Natural killer cell (primary cell): ENCODE data around the gene TOP2B. TPM values are rescaled to one million over a fixed set of nuclear protein-coding genes. Genes with fewer than 3 reads are reported as not detected.

Experiments used
- ATAC-seq, 3 donors: fragments of 150-1000 bp in 2 of 3; fragments of 200-7000 bp in 1 of 3; cut with Tn5 transposase; 1 replicate in 1 of 3; 2 replicates in 2 of 3; pipeline ENCODE4 v1.10.0; 2021; ENCODE audit warnings: mild to moderate bottlenecking in 2 of 3, moderate library complexity in 2 of 3
- DNase-seq, 2 donors: peaks; one replicate each; pipeline versions ENCODE4 v3.0.0 to v3.0.0-alpha.2; 2013 to 2021; ENCODE audit warnings: mixed read lengths in 1 of 2
- H3K27ac ChIP-seq: one replicate; pipeline ENCODE4 v1.5.1; 2013; ENCODE audit warnings: mild to moderate bottlenecking, low read length
- H3K27me3 ChIP-seq: one replicate; pipeline ENCODE4 v1.6.1; 2013; ENCODE audit warnings: low read length; ENCODE audit not compliant: control insufficient read depth, insufficient read depth
- H3K36me3 ChIP-seq: one replicate; pipeline ENCODE4 v1.6.1; 2013; ENCODE audit warnings: low read length; ENCODE audit not compliant: control insufficient read depth, insufficient read depth
- H3K4me1 ChIP-seq: one replicate; pipeline ENCODE4 v1.6.1; 2013; ENCODE audit warnings: low read length; ENCODE audit not compliant: control insufficient read depth, insufficient read depth
- H3K4me3 ChIP-seq: one replicate; pipeline ENCODE4 v1.5.1; 2013; ENCODE audit warnings: low read length
- H3K9me3 ChIP-seq: one replicate; pipeline ENCODE4 v1.6.1; 2013; ENCODE audit warnings: low read length; ENCODE audit not compliant: control insufficient read depth, insufficient read depth
- H3K27ac Mint-ChIP-seq, 2 donors: one replicate each; pipeline ENCODE4 v1.8.0; 2022; ENCODE audit warnings: mild to moderate bottlenecking in 2 of 2, mixed read lengths in 2 of 2, moderate library complexity in 1 of 2
- H3K27me3 Mint-ChIP-seq, 2 donors: one replicate each; pipeline ENCODE4 v1.8.0; 2022; ENCODE audit warnings: low read depth in 2 of 2, mixed read lengths in 2 of 2
- H3K36me3 Mint-ChIP-seq: one replicate; pipeline ENCODE4 v1.8.0; 2022; ENCODE audit warnings: mixed read lengths
- H3K4me1 Mint-ChIP-seq, 2 donors: one replicate each; pipeline ENCODE4 v1.8.0; 2022; ENCODE audit warnings: mixed read lengths in 2 of 2
- H3K4me3 Mint-ChIP-seq: one replicate; pipeline ENCODE4 v1.8.0; 2022; ENCODE audit warnings: mild to moderate bottlenecking, moderate library complexity, mixed read lengths
- H3K9me3 Mint-ChIP-seq, 2 donors: one replicate each; pipeline ENCODE4 v1.8.0; 2022; ENCODE audit warnings: mixed read lengths in 2 of 2
- CTCF ChIP-seq: fragments of 200-600 bp; IDR thresholded peaks from one replicate; pipeline ENCODE4 v1.8.0; 2022; ENCODE audit warnings: antibody characterized with exemption
- WGBS: methylation state at CpG from one replicate; pipeline ENCODE4 v1.1.7; 2013; ENCODE audit warnings: missing lambda C conversion rate; ENCODE audit not compliant: insufficient coverage; 5-methylcytosine and 5-hydroxymethylcytosine counted together
- intact Hi-C: fragments of 100-400 bp; cut with micrococcal nuclease; formaldehyde crosslinking; loops from one replicate; pipeline ENCODE4 v1.14.2; 2022
- total RNA-seq, 4 donors: library from RNA; stranded (reverse); fragments of 120-200 nt in 1 of 4; gene quantifications; one replicate each; pipeline versions ENCODE4 v1.2.3 to v1.2.4, GENCODE V29; 2013 to 2022

The TOP2B gene
- total RNA-seq, 3 donors from 2014 or later (not counting 1 experiment from before 2014, with no cell fraction given): 126 to 180 (median 152) TPM

- Histone ChIP-seq H3K4me1 (no peaks in the 10 kb centered on the region), H3K36me3 (no peaks in the 10 kb centered on the region), H3K27me3 (no peaks in the 10 kb centered on the region), H3K9me3 (no peaks in the 10 kb centered on the region), H3K4me3 (no peak overlapping the region), H3K27ac (no peak overlapping the region)
- ATAC-seq: no peak
- no peak overlapping the region for H3K27ac Mint-ChIP-seq
- no peak for DNase-seq
- H3K4me1 Mint-ChIP-seq: no peaks in the 10 kb centered on the region
- no peak overlapping the region for H3K4me3 Mint-ChIP-seq
- WGBS: 92% methylated on average over 4 of the region's 4 CpGs
- TF ChIP-seq CTCF: no peak
- no peaks in the 10 kb centered on the region for H3K36me3 Mint-ChIP-seq
- H3K9me3 Mint-ChIP-seq: no peaks in the 10 kb centered on the region
- H3K27me3 Mint-ChIP-seq: peaks cover 0 to 3% of the 10 kb centered on the region in 2 donors
- intact Hi-C loops: no loop called here
These were observed 31.2 kb upstream of the TOP2B start for GRCh38 chr3:25695731-25696420.

- peaks cover 0 to 13% of the 10 kb centered on the region in 2 donors for H3K27me3 Mint-ChIP-seq
- Histone ChIP-seq H3K4me1 (no peaks in the 10 kb centered on the region), H3K36me3 (no peaks in the 10 kb centered on the region), H3K27me3 (no peaks in the 10 kb centered on the region), H3K4me3 (no peak overlapping the region), H3K27ac (no peak overlapping the region), H3K9me3 (no peaks in the 10 kb centered on the region)
- no peak for DNase-seq
- intact Hi-C loops: no loop called here
- no peak for TF ChIP-seq CTCF
- no peaks in the 10 kb centered on the region for H3K36me3 Mint-ChIP-seq
- no peak overlapping the region for H3K27ac Mint-ChIP-seq
- 85% methylated on average over 3 of the region's 3 CpGs for WGBS
- no peaks in the 10 kb centered on the region for H3K4me1 Mint-ChIP-seq
- no peak overlapping the region for H3K4me3 Mint-ChIP-seq
- no peaks in the 10 kb centered on the region for H3K9me3 Mint-ChIP-seq
- ATAC-seq: no peak
These were observed 28.5 kb upstream of the TOP2B start for GRCh38 chr3:25693238-25693637.

- peaks cover 0 to 13% of the 10 kb centered on the region in 2 donors for H3K27me3 Mint-ChIP-seq
- no peak overlapping the region for H3K4me3 ChIP-seq
- intact Hi-C loops: no loop called here
- H3K4me1 Mint-ChIP-seq: no peaks in the 10 kb centered on the region
- no peak overlapping the region for H3K27ac Mint-ChIP-seq
- no peak for TF ChIP-seq CTCF
- no peak overlapping the region for H3K27ac ChIP-seq
- H3K9me3 ChIP-seq: no peaks in the 10 kb centered on the region
- H3K4me3 Mint-ChIP-seq: no peak overlapping the region
- H3K36me3 Mint-ChIP-seq: no peaks in the 10 kb centered on the region
- no peaks in the 10 kb centered on the region for H3K4me1 ChIP-seq
- H3K36me3 ChIP-seq: no peaks in the 10 kb centered on the region
- no peaks in the 10 kb centered on the region for H3K27me3 ChIP-seq
- DNase-seq: no peak
- WGBS: no CpG with 5 or more reads among the region's 1 CpG
- no peaks in the 10 kb centered on the region for H3K9me3 Mint-ChIP-seq
- ATAC-seq: no peak
These were observed 27.6 kb upstream of the TOP2B start for GRCh38 chr3:25692341-25692740.
